Type B pancreatic cell (in vitro differentiated cells): ENCODE measurements around the gene SEMA7A. TPM values are rescaled to one million over a fixed set of nuclear protein-coding genes. Genes with fewer than 3 reads are reported as not detected.

Experiments
- DNase-seq: peaks from one replicate; pipeline ENCODE4 v3.0.0; 2021; ENCODE audit warnings: mixed read lengths; ENCODE audit not compliant: unreplicated experiment; ENCODE audit errors: extremely low spot score
- H3K27ac Mint-ChIP-seq: 2 replicates; pipeline ENCODE4 v1.8.0; 2021; ENCODE audit warnings: mild to moderate bottlenecking, mixed read lengths
- H3K27me3 Mint-ChIP-seq: 2 replicates; pipeline ENCODE4 v1.8.0; 2021; ENCODE audit warnings: mixed read lengths
- H3K36me3 Mint-ChIP-seq: 2 replicates; pipeline ENCODE4 v1.8.0; 2021; ENCODE audit warnings: mixed read lengths
- H3K4me1 Mint-ChIP-seq: one replicate; pipeline ENCODE4 v1.8.0; 2021; ENCODE audit warnings: mixed read lengths; ENCODE audit not compliant: unreplicated experiment
- H3K4me3 Mint-ChIP-seq: 2 replicates; pipeline ENCODE4 v1.8.0; 2021; ENCODE audit warnings: mild to moderate bottlenecking, mixed read lengths
- H3K9me3 Mint-ChIP-seq: 2 replicates; pipeline ENCODE4 v1.8.0; 2021; ENCODE audit warnings: mixed read lengths
- total RNA-seq: library from RNA; stranded (reverse); gene quantifications from 2 replicates; pipeline ENCODE4 v1.2.1, GENCODE V29; 2021; ENCODE audit warnings: low replicate concordance
- TF ChIP-seq, protein P1 (sequence below): fragments of 200-600 bp; sonication (generic); conservative IDR thresholded peaks from 2 replicates; pipeline ENCODE4 v1.5.0; 2021; ENCODE audit warnings: antibody characterized with exemption, mild to moderate bottlenecking

Gene SEMA7A
- total RNA-seq, 1 donor from 2014 or later: 6.3 TPM

DNA sequence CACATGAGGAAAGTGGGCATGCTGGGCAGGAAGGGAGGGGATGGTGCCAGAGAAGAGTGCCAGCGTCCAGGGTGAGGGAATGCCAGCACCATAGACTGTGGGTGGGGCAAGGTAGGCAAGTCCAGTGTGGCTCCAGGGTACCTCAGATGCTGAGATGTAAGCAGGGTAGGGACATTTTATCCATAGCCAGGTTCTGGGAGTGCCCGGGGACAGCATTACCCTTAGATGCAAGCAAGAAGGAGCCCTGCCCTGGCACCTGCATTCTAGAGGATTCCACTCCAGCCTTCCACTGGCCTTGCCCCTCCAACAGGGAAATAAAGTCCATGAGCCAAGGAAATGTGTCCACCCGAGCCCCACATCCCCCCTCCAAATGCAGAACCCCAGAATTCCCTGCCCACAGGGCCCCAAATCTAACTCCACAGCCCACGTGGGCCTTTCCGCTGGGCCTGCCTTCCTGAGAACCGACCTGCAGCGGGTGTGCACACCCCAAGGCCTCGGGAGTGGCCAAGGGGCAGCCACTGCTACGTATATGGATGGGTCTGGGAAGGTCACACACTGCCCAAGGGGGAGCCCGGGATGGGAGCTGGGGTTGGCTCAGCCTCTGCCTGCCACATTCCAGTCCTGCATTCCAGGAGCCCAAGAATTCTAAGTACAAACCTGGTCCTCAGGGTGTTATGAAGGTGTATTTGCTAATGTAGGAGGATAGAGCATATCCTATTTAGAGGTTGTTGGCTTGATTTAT, 46.0 kb downstream of the SEMA7A start:
- no peak for DNase-seq
- peak overlapping the region; percentile 41 for H3K27ac Mint-ChIP-seq

DNA sequence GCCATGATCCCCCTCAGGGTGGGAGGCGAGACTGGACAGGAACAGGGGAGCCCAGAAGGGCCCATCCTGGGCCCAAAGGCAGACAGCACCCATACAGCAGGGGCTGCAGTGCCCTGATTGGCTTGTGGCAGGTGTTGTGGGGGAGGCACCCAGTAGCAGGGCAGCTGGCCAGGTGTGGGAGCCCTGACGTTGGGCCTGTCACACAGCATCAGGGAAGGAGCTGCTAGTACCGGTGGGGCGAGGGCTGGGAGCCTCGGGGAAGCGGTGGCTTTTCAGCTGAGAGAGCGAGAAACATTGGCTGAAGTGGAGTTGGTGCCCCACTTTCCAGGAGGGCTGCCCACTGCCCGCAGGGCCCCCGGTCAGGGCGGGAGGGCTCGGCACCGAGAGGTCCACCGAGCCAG, 46.6 kb downstream of the SEMA7A start:
- Mint-ChIP-seq H3K27me3 (no peaks in the 10 kb centered on the region), H3K36me3 (no peaks in the 10 kb centered on the region), H3K4me1 (peaks cover 31% of the 10 kb centered on the region), H3K9me3 (no peaks in the 10 kb centered on the region), H3K4me3 (no peak overlapping the region), H3K27ac (no peak overlapping the region)
- DNase-seq: no peak
- TF ChIP-seq, protein P1, sequence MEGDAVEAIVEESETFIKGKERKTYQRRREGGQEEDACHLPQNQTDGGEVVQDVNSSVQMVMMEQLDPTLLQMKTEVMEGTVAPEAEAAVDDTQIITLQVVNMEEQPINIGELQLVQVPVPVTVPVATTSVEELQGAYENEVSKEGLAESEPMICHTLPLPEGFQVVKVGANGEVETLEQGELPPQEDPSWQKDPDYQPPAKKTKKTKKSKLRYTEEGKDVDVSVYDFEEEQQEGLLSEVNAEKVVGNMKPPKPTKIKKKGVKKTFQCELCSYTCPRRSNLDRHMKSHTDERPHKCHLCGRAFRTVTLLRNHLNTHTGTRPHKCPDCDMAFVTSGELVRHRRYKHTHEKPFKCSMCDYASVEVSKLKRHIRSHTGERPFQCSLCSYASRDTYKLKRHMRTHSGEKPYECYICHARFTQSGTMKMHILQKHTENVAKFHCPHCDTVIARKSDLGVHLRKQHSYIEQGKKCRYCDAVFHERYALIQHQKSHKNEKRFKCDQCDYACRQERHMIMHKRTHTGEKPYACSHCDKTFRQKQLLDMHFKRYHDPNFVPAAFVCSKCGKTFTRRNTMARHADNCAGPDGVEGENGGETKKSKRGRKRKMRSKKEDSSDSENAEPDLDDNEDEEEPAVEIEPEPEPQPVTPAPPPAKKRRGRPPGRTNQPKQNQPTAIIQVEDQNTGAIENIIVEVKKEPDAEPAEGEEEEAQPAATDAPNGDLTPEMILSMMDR: no peak

More for the DNA sequence above, 46.0 kb downstream of the SEMA7A start:
- Mint-ChIP-seq H3K4me1 (peaks cover 37% of the 10 kb centered on the region), H3K27me3 (no peaks in the 10 kb centered on the region), H3K36me3 (no peaks in the 10 kb centered on the region), H3K4me3 (no peak overlapping the region), H3K9me3 (no peaks in the 10 kb centered on the region)
- TF ChIP-seq, protein P1: no peak

DNA sequence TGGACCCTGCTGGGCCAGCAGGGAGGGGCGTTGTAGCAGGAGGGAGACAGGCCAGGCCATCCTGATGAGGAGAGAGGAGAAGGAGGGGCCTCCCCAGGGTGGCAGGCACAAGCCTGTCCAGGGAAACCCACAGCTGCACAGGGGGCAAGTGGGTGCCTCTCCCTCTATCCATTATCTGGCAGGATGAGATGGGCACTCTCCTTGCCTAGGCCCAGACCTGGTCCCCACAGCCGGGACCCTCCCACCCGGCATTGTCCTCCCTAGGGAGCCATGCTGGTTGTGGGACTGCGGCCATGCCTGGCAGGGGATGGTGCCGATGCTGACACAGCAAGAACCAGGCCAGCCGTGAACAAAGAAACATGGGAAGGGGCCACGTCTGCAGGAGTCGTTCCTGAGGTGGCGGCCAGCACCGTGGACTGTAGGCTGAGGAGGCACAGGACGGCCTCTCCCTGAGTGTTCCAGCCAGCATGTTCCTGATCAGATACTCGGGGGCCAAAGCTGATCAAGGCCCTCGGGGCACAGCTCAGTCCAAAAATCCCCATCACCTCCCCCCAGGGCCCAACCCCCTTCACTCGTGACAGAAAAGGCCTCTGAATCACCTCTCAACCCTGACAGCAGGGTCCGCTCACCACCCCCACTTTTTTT, 47.1 kb downstream of the SEMA7A start:
- H3K4me3 Mint-ChIP-seq: no peak overlapping the region
- H3K9me3 Mint-ChIP-seq: no peaks in the 10 kb centered on the region
- peak overlapping the region; percentile 70 for H3K27ac Mint-ChIP-seq
- no peaks in the 10 kb centered on the region for H3K36me3 Mint-ChIP-seq
- TF ChIP-seq, protein P1: no peak
- H3K4me1 Mint-ChIP-seq: peaks cover 25% of the 10 kb centered on the region
- DNase-seq: no peak
- no peaks in the 10 kb centered on the region for H3K27me3 Mint-ChIP-seq

DNA sequence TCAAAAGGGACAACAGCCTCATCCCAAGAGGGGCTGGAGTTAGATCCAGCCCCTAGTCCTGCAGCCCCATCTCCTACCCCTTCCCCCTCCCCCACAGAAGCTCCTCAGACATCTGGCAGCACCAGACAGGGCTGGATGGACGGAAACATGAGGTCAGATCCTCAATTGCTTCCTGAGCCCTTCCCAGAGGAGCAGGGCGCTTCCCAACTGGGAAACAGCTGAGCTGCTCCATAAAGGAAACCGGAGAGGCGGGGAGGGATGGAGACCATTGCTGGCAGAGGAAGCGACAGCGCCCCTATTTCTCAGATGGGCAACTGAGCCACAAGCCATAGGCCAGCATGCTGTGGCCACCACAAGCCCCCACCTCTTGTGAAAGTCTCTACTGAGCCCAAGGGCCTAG, 48.0 kb downstream of the SEMA7A start:
- TF ChIP-seq, protein P1: no peak
- DNase-seq: no peak
- Mint-ChIP-seq H3K36me3 (no peaks in the 10 kb centered on the region), H3K27ac (peak overlapping the region; percentile 70), H3K4me1 (peaks cover 23% of the 10 kb centered on the region), H3K4me3 (no peak overlapping the region), H3K9me3 (no peaks in the 10 kb centered on the region), H3K27me3 (no peaks in the 10 kb centered on the region)

DNA sequence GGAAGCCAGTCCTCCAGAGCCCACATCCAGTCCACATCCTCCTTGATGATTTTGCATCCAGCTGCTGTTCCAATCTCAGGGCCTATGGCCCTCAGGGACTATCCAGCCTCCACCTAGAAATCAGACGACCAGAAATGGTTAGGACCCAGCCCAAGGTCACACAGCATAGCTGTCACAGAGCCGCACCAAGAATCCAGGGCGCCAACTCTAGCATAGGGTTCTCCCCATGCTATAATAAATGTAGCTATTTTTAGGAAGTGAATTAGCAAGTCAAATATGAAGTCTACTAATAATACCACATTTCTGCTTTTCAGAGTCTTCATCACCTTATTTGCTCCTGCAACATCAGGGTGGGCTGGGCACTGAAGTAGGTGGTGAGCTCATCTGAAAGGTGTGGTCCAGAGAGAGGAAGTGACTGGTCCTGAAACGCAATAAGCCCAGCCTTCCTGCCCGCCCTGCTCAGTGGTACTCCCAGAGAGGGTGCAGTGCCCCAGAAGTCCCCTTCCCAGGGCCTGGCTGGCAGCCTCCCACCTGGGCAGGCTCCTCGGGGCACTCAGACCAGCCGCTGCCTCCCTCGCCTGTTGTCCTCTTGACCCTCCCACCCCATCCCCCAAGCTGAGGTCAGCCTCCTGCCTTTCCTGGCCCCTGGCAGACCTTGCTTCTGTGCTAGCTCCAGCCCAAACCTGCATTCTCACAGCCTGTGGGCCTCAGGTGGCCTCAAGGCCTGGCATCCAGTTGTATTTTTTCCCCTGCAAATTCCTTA, 48.7 kb downstream of the SEMA7A start:
- H3K27ac Mint-ChIP-seq: peak overlapping the region; percentile 43
- TF ChIP-seq, protein P1: no peak
- H3K9me3 Mint-ChIP-seq: no peaks in the 10 kb centered on the region
- no peak overlapping the region for H3K4me3 Mint-ChIP-seq
- H3K27me3 Mint-ChIP-seq: no peaks in the 10 kb centered on the region
- no peaks in the 10 kb centered on the region for H3K36me3 Mint-ChIP-seq
- peaks cover 20% of the 10 kb centered on the region for H3K4me1 Mint-ChIP-seq
- no peak for DNase-seq
